ENCODE measurements around the gene RAP1GAP2. TPM values are rescaled to one million over a fixed set of nuclear protein-coding genes. Genes with fewer than 3 reads are reported as not detected.

The RAP1GAP2 gene
- total and polyA plus RNA-seq, 7 donors = 0.25 to 2.0 (median 0.84) TPM

- H3K27ac ChIP-seq = no peak overlapping the region
- H3K9me3 ChIP-seq = no peaks in the 10 kb centered on the region
- no peaks in the 10 kb centered on the region for H3K36me3 ChIP-seq (ENCODE audit: insufficient read depth in 1 of 2, low read depth in 1 of 2)
- 94 to 97% (median 96%) methylated on average over 13 of the region's 13 CpGs for WGBS, 3 donors
- no peak for TF ChIP-seq CTCF (IDR thresholded peaks at IDR 0.05)
- intact Hi-C loops (cut with DNase I) = no loop called here
- DNase-seq = no peak
- no peak for ATAC-seq
- peaks cover 6% of the 10 kb centered on the region for H3K4me1 ChIP-seq
- H3K4me3 ChIP-seq = no peak overlapping the region
- H3K27me3 ChIP-seq (ENCODE audit: insufficient read depth in 3 of 3, low read length in 2 of 3) = no peaks in the 10 kb centered on the region
Observed at GRCh38 chr17:2980211-2980903, 184.1 kb downstream of the RAP1GAP2 start.

DNA sequence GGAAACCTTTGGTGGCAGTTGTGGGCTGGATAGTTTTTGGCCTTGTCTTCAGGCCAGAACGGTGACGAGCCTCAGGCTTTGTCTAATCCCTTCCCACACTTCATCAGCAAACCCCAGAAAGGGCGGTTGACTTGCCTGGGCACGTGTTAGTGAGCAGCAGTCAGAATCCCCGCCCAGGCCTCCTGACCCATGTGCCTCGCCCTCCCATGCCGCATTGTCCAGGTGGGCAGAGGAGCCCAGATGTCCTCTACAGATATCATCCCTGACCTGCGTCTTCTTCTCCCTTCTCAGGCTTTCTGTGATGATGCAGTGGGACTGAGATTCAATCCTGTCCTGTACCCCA, 184.6 kb downstream of the RAP1GAP2 start:
- 76 to 87% (median 83%) methylated on average over 8 of the region's 8 CpGs for WGBS, 3 donors
- no peak for ATAC-seq
- Histone ChIP-seq H3K9me3 (no peaks in the 10 kb centered on the region), H3K4me3 (no peak overlapping the region), H3K27ac (no peak overlapping the region), H3K4me1 (peaks cover 6% of the 10 kb centered on the region), H3K27me3 (ENCODE audit: insufficient read depth in 3 of 3, low read length in 2 of 3) (no peaks in the 10 kb centered on the region), H3K36me3 (ENCODE audit: insufficient read depth in 1 of 2, low read depth in 1 of 2) (no peaks in the 10 kb centered on the region)
- no peak for DNase-seq
- intact Hi-C loops (cut with DNase I) = no loop called here
- TF ChIP-seq CTCF (IDR thresholded peaks at IDR 0.05) = no peak

GRCh38 chr17:2981325-2981724, 185.1 kb downstream of the RAP1GAP2 start:
- no peak for DNase-seq
- ATAC-seq = no peak
- intact Hi-C loops (cut with DNase I) = no loop called here
- Histone ChIP-seq H3K27ac (no peak overlapping the region), H3K9me3 (no peaks in the 10 kb centered on the region), H3K27me3 (ENCODE audit: insufficient read depth in 3 of 3, low read length in 2 of 3) (no peaks in the 10 kb centered on the region), H3K4me3 (no peak overlapping the region), H3K36me3 (ENCODE audit: insufficient read depth in 1 of 2, low read depth in 1 of 2) (no peaks in the 10 kb centered on the region), H3K4me1 (peaks cover 6% of the 10 kb centered on the region)
- WGBS, 3 donors = 89 to 94% (median 90%) methylated on average over 6 of the region's 6 CpGs
- no peak for TF ChIP-seq CTCF (IDR thresholded peaks at IDR 0.05)

- Histone ChIP-seq H3K36me3 (ENCODE audit: insufficient read depth in 1 of 2, low read depth in 1 of 2) (no peaks in the 10 kb centered on the region), H3K4me1 (peaks cover 6% of the 10 kb centered on the region), H3K4me3 (peak overlapping the region; percentile 22), H3K27me3 (ENCODE audit: insufficient read depth in 3 of 3, low read length in 2 of 3) (no peaks in the 10 kb centered on the region), H3K27ac (peak overlapping the region; percentile 55), H3K9me3 (no peaks in the 10 kb centered on the region)
- WGBS, 3 donors = 23 to 30% (median 24%) methylated on average over 18 of the region's 18 CpGs
- peak; percentile 38 for TF ChIP-seq CTCF (IDR thresholded peaks at IDR 0.05)
- intact Hi-C loops (cut with DNase I) = no loop called here
- peak; percentile 100 for ATAC-seq
- peak; percentile 87 to 96 for DNase-seq
Observed at GRCh38 chr17:2982854-2983253, 186.6 kb downstream of the RAP1GAP2 start.

DNA sequence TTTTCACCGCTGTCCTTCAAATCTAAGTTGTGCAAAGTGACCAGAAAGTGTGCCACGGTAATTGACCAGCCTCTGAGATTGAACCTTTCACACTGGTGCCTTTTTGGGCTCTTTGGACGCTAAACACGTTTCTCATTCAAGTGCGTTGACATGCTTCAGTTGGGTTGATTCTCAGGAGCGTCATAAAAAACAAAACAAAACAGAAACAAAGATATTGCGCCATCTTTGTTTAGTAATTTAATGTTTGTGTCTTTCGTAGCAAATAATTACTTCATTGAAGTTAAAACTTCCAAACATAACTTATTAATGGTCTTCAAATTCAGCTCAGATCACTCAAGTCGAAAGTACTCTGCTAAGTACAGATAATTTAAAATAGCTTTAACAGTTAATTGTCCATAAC, 187.0 kb downstream of the RAP1GAP2 start:
- peak overlapping the region; percentile 22 for H3K4me3 ChIP-seq
- no peaks in the 10 kb centered on the region for H3K27me3 ChIP-seq (ENCODE audit: insufficient read depth in 3 of 3, low read length in 2 of 3)
- peaks cover 6% of the 10 kb centered on the region for H3K4me1 ChIP-seq
- intact Hi-C loops (cut with DNase I) = no loop called here
- ATAC-seq = peak in 1 of 4 donors; percentile 32
- DNase-seq = no peak
- H3K36me3 ChIP-seq (ENCODE audit: insufficient read depth in 1 of 2, low read depth in 1 of 2) = no peaks in the 10 kb centered on the region
- peak overlapping the region; percentile 55 for H3K27ac ChIP-seq
- TF ChIP-seq CTCF (IDR thresholded peaks at IDR 0.05) = no peak
- no peaks in the 10 kb centered on the region for H3K9me3 ChIP-seq
- 32 to 53% (median 37%) methylated on average over 9 of the region's 9 CpGs for WGBS, 3 donors

Measured in psoas muscle (tissue), 8 donors.